HS-27A (cell line): ENCODE measurements around the gene VSNL1.
"Not testable (repeated sequence)": the region's sequence is repeated elsewhere in the genome, so short reads cannot be mapped to it uniquely, and the experiment has no call there.

Experiments
- DNase-seq: peaks from one replicate; pipeline ENCODE4 v3.0.0-alpha.2; 2012; ENCODE audit warnings: low read depth, missing footprints

Gene VSNL1

DNA sequence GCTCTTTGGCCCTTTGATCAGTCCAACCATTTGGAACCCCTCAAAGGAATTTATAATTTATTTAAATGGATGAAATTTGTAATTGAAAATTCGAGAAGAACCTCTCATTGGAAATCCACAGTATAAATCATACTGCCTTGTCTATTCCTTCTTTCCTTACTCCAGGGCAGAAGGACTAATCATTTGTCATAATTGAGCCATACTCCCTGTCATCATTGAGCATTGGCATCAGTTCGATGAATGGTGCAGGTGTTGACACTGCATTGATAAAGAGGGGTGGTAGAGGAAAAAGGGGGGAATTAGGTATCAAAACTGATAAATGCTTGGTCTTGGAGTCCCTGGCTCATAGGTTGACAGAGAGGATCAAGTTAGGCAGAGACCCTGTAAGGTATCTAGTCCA is 2.0 kb downstream of the VSNL1 start:
- no peak for DNase-seq

DNA sequence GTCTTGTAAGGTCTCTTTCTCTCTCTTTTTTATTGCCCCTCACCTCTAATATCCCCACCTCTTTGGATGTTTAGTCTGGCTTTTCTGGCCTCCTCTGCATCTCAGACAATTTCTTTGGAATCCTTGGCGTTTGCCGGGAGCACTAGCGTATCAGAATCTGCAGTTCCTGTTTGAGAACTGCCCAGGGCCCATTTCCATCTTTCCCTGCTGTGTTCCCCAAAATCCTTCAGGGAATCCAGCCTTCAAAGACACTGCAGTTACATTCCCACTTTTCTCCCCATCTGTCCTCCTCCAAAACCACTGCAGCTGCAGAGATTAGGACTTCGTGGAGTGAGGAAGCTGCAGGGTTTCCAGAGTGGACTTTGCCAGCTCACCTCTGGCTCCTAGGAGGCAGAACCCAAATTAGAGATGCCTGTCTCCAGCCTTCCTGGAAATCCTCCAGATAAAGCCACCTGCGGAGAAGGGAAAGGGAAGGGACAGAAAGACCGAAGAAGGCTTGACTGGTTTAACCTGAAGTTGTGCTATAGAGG is 2.7 kb downstream of the VSNL1 start:
- no peak for DNase-seq

DNA sequence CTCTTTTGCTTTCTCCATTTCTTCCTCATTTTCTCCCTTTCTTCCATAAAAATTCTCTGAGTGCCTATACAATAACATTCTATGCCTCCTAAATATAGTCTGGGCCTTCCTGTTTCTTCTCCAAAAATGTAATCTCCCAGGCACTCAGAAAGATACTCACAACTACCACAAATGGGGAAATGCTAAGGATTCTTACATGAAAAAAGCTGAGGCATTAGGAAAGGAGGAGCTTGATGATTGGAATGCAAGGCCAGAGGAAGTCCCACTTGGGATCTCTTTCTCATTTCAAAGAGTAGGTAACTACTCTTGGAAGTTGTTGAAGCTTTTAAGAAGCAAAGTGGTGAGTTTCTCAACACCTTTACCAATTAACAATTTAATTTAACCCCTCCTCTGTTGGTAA is 3.4 kb downstream of the VSNL1 start:
- DNase-seq: no peak

DNA sequence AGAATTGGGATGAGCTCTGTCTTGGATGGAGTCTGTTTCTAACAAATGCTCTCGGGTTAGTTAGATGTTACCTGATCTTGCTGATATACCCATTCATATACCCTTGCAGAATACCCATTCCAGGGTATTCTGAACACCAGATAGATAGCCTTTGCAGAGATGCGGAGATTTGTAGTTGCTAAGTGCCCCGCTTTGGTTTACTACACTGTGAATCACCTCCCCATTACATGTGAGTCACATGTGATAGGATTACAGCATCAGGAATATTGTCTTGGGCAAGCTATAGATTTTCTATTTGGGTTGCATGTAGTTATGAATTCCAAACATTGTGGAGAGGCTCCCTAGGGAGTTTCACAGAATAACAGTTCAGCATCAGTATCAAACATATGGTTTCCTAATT is 3.8 kb downstream of the VSNL1 start:
- no peak for DNase-seq

DNA sequence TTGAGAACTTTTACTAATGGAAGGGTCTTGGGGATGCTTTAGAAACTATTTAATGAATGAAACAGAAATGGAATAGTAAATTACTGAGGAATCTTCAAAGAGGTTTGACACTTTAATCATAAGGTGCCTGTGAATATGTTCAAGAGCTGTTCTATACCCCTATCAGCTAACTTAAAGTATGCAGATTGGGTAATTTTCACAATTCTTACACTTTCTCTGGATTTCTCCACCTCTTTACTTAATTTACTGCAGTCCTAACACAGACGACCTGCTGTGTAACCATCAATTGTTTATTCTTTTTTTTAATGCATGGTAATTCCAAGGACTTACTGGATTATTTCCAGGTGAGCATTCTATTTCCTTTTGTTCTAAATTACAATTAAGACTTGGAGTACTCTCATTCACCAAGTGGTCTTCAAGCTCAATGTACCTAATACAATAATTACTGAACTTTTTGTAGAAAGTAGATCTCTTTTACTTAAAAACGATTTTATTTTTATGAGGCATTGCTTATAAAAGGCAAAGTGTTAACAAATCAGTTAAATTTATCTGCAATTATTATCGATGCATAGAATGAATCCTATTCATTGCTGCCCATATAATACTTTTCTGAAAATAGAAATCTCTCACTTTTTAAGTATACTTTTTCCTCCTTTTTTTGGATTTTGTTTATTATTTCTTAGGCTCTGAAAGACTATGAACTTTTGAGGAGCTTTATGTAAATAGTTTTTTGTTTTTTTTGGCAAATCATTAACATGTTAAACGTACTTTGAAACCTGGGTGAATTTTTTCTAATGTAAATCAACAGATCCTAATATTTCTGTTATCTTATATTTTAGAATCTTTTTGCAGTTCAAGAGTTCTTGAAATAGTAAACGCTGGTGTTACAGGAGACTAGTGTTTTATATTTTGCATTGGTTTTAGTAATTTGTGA is 5.5 kb downstream of the VSNL1 start:
- DNase-seq: no peak

DNA sequence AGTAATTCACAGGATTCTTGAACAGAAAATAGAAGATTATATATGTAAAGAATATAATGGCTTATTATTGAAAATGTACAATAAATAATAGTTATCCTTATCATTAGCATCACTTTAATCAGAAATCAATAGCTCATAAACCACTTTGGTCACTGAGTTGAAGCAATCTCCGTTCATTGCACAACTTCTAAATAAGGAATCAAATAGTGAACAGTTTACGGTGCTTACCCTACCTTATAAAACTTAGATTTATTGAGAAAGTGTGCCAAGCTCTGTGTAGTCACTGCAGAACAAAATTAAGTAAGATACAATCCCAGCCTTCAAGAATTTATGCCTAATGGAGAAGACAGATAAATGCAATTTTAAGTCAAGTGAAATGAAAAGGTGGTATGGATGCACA is 6.7 kb downstream of the VSNL1 start:
- DNase-seq: no peak

DNA sequence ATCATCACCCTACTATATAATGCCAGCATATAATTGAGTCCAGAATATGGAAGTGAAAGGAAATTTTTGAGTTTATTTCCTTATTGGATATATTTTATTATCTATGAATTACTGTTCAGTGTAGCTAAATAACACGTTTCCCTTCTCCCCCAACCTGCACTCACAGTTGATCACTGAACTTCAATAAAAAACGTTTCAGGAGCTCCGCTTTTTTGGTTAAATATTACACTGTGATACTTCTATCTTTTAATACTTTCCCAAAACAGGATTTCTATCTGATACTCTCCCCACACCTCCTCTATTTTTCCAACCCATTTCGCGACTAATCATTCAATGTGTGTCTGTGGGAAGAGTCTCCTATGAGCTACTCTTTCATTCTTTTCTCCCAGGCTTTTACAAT is 7.2 kb downstream of the VSNL1 start:
- DNase-seq: no peak

DNA sequence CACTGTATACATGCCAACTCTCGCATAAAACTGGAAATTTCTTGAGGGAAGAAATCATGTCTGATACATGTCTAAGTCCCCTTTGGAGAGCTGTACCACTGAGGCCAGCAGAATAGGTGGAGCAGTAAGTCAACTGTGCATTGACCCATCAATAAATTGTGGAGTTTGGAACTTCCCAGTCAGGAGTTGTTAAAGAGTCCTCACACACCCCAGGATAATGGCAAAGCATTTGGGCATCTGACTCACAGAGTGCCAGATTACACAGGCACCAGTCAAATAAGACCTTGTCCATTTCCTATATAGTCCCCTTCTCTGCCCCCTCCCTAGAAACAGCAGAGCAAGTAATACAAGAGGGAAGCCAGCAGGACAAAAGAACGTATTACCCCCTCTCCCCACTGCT is 10.4 kb downstream of the VSNL1 start:
- DNase-seq: no peak

DNA sequence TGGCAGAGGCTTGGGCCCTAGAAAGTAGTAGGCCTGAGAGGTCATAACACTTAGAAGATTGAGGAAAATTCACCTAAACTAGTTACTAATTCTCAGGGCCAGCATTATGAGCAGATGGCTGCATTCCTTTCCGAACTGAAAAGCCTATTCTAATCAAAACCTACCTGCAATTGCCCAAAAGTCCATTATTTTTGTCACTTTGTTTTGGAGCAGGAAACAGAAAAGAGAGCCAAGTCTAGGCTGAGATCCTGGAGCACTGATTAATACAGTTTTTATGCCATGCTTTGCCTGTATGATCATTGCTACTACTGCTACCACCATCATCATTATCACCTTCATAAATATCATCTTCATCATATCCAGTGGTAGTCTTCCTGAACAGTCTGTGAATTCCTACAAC is 14.7 kb downstream of the VSNL1 start:
- DNase-seq: no peak

DNA sequence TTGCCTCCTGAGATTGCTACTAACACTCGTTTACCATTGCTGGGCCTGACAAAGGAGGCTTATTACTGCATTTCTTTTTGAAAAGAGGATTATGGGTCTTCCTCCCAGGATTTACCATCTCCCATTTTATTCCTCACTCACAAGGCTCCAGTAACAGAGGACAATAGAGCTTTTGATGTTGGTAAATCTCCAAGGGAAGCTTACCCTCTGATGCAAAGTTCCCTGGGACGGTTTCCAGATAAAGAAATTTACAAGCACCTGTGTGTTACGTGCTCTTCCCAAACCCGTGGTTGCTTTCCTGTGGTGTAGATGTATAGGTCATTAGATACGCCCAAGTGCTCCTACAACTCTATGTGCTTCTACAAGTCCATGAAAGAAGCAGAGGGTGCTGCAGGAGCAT is 17.1 kb downstream of the VSNL1 start:
- no peak for DNase-seq

DNA sequence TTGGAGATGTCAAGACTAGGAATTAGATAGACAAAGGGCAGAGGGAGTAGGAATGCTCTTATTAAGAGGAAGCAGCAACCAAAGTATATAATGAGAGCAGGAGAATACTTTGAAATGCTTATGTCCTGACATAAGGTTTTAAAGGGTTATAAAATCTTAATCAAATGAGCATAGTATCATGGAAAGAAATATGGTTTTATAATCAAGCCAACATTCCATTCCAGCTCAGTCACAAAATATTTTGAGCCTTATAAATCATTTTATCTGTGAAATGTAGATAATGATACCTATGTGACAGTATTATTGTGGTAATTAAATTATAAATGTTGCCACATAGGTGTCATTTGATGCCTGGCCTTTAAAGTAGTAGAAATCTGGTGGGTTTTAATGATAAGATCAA is 17.6 kb downstream of the VSNL1 start:
- DNase-seq: no peak

DNA sequence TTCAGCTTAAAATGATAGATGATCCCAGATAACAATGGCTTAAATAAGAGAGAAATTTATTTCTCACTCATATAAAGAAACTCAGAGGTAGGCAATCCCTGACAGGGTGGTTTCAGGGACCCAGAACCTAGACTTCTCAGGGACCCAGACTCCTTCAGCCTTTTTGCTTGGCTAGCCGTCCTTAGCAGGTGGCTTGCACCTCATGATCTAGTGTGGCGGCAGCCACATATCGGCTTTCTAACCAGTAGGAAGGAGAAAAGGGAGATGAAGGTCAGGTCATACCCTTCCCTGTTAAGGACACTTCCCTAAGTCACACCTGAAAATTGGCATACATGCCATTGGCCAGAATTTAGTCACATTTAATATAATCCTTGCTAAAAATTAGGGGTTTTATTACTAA is 18.4 kb downstream of the VSNL1 start:
- no peak for DNase-seq

DNA sequence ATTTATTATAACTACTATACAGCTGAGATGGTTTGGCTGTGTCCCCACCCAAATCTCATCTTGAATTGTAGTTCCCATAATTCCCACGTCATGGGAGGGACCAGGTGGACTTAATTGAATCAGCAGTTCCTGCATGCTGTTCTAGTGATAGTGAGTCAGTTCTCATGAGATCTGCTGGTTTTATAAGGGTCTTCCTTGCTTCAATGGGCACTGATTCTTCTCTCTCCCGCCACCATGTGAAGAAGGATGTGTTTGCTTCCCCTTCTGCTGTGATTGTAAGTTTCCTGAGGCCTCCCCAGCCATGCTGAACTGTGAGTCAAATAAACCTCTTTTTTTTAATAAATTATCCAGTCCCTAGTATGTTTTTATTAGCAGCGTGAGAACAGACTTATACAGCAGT is 25.2 kb downstream of the VSNL1 start:
- DNase-seq: not testable (repeated sequence)

DNA sequence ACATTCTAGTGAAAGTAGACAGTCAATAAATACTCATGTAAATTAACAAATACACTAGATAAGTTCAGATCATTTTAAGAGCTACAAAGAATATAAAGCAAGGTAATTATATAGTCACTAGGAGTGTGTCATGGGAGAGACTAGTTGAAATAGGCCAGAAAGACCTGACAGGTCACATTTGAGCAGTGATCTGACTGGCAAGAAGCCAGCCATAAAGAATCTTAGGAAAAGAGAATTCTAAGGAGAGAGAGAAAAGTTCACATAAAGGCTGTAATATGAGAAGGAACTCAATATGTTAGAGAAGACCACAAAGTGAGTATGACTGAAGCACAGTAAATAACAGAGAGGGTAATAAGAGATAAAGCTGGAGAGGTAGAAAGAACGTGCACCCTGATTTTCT is 31.2 kb downstream of the VSNL1 start:
- DNase-seq: no peak

DNA sequence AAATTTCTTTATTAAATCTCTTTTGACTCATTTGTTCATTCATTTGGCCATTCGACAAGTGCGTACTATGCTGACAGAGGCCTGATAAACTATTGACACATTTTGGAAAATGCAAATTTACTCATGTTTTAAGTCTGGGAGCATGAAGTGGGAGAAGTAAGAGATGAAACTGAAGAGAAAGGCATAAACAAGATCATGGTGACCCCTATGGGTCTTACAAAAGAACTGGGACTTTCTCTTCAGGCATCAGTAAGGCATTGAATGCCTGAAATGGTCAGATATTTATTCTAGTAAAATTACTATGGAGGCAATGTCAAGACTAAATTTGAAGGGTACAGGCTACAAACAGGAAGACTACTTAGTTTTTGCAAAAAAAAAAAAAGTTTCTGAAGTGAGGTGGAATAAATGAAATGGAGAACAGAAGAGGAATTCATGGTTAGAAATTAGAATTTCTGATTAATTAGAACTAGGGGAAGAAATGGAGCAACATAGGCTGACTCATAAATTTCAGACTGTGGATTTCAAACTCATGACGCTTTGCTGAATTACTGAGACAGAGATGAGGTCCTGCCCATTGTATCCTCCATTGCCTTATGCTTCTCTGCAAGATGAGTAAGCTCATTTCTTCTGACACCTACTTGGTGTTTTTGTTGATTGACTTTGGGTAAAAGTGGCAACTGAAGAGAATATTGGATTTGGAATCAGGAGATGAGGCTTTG is 32.7 kb downstream of the VSNL1 start:
- DNase-seq: no peak

DNA sequence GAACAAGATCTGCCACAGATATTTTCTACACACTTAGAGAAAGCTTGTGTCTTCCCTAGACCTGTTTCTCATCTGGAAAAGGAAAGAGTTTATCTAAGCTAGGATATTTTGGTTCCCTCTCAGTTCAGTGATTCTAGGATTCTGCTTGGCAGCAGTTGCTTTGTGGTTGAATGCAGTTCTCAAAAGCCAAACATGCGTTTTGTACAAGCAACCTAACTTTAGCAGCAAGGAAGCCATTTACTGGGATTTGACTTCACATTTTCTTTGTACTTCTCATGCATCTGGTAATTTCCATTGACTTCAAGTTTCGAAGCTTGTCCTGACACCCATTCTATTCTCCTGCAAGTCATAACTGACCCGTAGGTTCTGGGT is 33.3 kb downstream of the VSNL1 start:
- DNase-seq: no peak

DNA sequence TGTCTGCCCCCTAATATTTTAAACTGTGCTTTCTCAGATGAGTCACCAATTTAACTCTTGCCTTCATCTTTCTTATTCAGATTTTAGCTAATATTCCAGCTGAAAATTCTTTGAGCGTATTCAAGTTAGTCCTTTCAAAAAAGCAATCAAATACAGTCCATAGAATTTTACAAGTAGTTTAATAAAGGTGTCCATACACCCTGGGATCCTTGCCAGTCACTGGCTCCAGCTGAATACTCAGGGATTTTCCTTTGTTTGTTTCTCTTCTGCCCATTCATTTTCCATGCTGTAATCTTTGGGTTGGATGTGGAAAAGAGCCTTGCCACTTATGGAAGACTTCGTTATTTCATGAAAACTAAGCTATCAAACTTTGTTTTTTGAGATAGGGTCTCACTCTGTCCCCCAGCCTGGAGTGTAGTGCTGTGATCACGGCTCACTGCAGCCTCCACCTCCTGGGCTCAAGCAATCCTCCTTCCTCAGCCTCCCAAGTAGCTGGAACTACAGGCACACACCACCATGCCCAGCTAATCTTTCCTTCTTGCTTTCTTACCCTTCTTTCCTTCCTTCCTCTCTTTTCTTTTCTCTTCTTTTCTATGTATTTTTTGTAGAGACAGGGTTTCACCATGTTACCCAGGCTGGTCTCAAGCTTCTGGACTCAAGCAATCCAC is 34.0 kb downstream of the VSNL1 start:
- DNase-seq: no peak

DNA sequence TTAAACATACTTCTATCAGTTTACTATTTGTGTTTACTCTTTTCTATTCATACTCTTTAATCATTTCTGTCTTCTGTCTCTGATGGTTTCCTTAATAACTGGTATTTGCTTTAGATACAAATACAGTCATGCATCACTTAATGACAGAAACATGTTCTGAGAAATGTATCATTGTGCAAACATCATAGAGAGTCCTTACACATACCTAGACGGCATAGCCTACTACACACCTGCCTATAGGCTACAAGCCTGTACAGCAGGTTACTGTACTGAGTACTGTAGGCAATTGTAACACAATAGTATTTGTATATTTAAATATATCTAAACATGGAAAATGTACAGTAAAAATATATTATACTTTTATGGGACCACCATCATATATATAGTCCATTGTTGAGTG is 36.3 kb downstream of the VSNL1 start:
- DNase-seq: no peak

DNA sequence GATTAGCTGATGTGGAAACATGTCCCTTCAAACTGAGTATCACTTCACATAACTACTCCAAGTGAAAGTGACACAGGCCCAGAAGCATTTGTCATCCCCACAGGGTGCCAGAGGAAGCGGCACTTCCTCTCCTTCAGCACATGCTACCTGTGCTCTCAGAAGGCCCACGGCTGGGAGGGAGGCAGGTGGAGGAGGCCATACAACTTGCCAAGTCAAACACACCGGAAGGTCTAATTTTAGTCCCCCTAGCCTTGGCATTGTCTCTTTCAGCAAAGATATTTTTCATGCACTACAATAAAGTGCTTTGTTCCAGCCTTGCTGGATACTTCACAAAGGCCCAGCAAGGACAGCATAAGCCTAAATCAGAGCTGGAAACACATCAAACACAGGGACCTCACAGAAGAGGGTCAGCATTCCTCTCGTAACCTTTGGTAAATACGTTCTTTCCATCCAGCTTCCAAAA is 38.0 kb downstream of the VSNL1 start:
- DNase-seq: no peak

DNA sequence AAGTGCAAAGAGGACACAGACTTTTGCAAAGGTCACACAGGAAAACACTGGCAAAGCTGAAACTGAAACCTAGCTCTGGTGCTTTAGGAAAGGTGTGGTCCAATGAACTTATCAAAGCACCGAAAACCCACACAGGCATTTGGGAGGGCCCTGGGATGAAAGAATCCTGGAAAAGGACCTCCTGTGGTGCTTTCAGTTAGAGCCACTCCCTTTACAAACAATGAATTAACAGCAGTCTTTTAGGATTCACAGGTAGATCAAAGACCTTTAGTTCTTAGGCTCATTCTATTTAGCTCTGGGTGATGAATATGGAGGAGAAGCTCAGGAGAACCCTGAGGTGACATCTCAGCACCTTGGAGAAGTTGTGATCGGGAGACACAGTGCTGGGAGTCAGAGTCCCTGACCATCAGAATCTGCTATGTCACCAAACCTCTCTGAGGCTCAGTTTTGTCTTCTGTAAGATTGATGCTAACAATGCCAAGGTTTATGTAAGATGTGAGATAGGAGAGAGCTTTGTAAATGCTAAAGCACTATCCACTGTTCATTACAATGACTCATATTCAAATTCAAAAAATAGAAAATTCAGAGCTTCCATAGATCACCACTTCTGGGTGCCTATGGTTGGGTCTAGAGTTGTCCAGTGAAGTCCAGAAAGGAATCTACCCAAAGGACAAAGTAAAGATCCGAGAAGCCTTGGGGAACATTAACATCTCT is 39.3 kb downstream of the VSNL1 start:
- DNase-seq: no peak

DNA sequence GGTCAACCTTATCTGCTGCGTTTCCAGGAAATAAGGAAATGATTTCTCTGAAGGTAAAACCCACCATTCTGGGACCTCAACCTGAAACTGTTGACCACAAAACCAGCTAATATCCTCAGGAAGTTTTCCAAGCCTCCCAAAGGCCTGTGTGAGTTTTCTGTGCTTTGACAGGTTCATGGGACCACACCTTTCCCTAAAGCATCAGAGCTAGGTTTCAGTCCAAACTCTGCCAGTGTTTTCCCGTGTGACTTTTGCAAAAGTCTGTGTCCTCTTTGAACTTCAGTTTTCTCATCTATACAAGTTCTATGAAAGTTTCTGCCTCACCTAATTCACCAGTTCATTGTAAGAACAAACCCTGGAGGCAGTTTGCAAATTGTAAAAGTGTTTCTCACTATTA is 39.8 kb downstream of the VSNL1 start:
- DNase-seq: no peak

DNA sequence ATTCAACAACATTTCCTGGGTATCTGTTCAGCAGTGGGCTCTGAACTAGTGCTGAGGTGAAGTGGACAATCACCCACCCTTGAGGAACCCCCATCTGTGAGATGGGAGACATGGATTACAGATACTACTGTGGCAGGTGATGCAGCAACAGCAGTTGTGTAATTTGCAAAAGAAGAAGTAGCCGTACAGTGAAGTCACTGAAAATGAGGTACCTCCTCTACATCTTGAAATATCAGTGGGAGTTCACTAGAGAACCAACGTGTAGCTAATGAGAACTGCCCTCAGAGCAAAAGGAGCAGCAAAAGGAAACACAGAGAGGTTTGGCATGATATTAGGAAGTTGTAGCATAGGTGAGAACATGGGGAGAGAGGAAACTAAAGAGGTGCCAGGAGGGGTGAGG is 41.3 kb downstream of the VSNL1 start:
- DNase-seq: no peak
